IPS-20b (cell line): ENCODE measurements around the gene MAPK11.

ENCODE experiments used
- H3K27ac ChIP-seq: one replicate; pipeline ENCODE4 v1.5.1; 2013; ENCODE audit warnings: low read length
- H3K27me3 ChIP-seq: 2 replicates; pipeline ENCODE4 v1.6.1; 2013; ENCODE audit warnings: mild to moderate bottlenecking, low read length, inconsistent platforms; ENCODE audit not compliant: insufficient read depth
- H3K36me3 ChIP-seq: 2 replicates; pipeline ENCODE4 v1.6.1; 2013; ENCODE audit warnings: low read depth, mild to moderate bottlenecking, inconsistent platforms, low read length, moderate library complexity; ENCODE audit not compliant: insufficient read depth
- H3K4me1 ChIP-seq: 2 replicates; pipeline ENCODE4 v1.6.1; 2013; ENCODE audit warnings: mild to moderate bottlenecking, control low read depth, inconsistent platforms, low read length, moderate library complexity; ENCODE audit not compliant: insufficient read depth
- H3K4me3 ChIP-seq: 2 replicates; pipeline ENCODE4 v1.5.1; 2013; ENCODE audit warnings: mild to moderate bottlenecking, low read length, inconsistent platforms
- H3K9ac ChIP-seq: 2 replicates; pipeline ENCODE4 v1.6.1; 2013; ENCODE audit warnings: low read depth, mild to moderate bottlenecking, inconsistent platforms, low read length, moderate library complexity
- H3K9me3 ChIP-seq: 2 replicates; pipeline ENCODE4 v1.6.1; 2013; ENCODE audit warnings: mild to moderate bottlenecking, low read depth, low read length, inconsistent platforms; ENCODE audit not compliant: insufficient read depth

The MAPK11 gene

DNA sequence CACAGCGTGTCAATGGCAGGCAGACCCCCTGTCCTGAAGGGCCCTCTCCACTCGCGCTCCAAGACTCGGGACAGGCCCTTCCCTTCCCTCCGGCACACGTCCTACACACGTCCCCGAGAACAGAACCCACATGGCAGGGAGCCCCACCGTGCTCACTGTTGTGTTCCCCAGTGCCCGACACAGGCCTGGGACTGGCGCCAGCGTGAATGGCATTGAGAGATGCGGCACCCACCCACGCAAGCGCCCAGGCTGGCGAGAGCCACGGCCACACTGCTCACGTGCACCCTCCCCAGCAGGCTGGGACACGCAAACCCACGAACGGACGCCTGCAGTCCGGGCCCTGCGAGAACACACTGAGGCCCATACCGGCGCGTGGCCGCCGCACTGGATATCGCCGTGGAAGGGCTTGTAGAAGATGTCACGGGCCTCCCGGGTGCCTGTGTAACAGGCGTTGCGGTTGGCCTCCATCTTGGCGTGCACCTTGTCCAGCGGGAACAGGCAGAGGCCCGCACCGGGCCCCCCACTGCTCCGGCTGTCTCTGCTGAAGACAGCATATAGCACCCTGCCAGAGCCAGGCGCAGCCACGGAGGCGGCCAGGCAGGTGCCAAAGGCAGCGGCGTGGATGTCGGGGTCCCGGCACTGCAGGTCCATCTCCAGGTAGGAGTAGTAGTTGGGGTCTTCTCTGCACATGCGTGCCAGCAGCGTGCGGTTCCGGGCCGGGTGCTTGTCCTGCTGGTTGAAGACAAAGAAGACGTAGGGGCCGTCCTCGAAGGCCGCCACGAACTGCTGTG is 19.2 kb upstream of the MAPK11 start:
- H3K36me3 ChIP-seq = peaks cover 25% of the 10 kb centered on the region
- H3K4me1 ChIP-seq = peaks cover 12% of the 10 kb centered on the region; the same call in 1 of the 2 replicates
- H3K4me3 ChIP-seq = no peak overlapping the region
- no peaks in the 10 kb centered on the region for H3K9me3 ChIP-seq
- H3K27ac ChIP-seq = no peak overlapping the region
- no peak overlapping the region for H3K9ac ChIP-seq
- H3K27me3 ChIP-seq = no peaks in the 10 kb centered on the region

DNA sequence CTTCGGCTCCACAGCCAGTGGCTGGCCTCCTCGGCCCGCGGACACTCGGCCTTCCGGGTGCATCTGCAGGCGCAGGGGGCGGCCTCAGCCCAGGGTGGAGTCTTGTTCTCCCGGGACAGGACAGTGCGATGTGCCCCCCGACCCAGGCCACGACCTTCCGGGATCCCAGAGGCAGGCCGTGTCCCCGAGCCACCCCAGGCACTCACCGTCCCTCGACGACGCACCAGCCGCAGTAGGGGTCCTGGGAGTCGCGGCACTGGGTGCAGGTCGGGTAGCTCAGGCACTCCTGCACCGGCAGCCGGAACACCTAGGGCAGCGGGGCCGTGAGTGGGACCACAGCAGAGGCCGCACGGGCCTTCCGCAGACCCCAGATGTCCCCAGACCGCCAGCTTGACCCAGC is 17.6 kb upstream of the MAPK11 start:
- H3K4me1 ChIP-seq = peaks cover 3% of the 10 kb centered on the region; the same call in 1 of the 2 replicates
- H3K4me3 ChIP-seq = no peak overlapping the region
- H3K9me3 ChIP-seq = no peaks in the 10 kb centered on the region
- peaks cover 29% of the 10 kb centered on the region for H3K36me3 ChIP-seq
- no peak overlapping the region for H3K27ac ChIP-seq
- no peaks in the 10 kb centered on the region for H3K27me3 ChIP-seq
- no peak overlapping the region for H3K9ac ChIP-seq

GRCh38 chr22:50286701-50287318 is 16.6 kb upstream of the MAPK11 start:
- no peak overlapping the region for H3K27ac ChIP-seq
- H3K4me3 ChIP-seq = no peak overlapping the region
- H3K36me3 ChIP-seq = peaks cover 35% of the 10 kb centered on the region
- H3K4me1 ChIP-seq = no peaks in the 10 kb centered on the region
- no peaks in the 10 kb centered on the region for H3K27me3 ChIP-seq
- no peaks in the 10 kb centered on the region for H3K9me3 ChIP-seq
- no peak overlapping the region for H3K9ac ChIP-seq

GRCh38 chr22:50286275-50286674 is 16.1 kb upstream of the MAPK11 start:
- Histone ChIP-seq H3K36me3 (peaks cover 41% of the 10 kb centered on the region), H3K4me1 (no peaks in the 10 kb centered on the region), H3K27ac (no peak overlapping the region), H3K9ac (no peak overlapping the region), H3K27me3 (no peaks in the 10 kb centered on the region), H3K9me3 (no peaks in the 10 kb centered on the region), H3K4me3 (no peak overlapping the region)

- peaks cover 46% of the 10 kb centered on the region for H3K36me3 ChIP-seq
- H3K9me3 ChIP-seq = no peaks in the 10 kb centered on the region
- H3K9ac ChIP-seq = no peak overlapping the region
Measured at GRCh38 chr22:50285568-50286229, 15.5 kb upstream of the MAPK11 start.

DNA sequence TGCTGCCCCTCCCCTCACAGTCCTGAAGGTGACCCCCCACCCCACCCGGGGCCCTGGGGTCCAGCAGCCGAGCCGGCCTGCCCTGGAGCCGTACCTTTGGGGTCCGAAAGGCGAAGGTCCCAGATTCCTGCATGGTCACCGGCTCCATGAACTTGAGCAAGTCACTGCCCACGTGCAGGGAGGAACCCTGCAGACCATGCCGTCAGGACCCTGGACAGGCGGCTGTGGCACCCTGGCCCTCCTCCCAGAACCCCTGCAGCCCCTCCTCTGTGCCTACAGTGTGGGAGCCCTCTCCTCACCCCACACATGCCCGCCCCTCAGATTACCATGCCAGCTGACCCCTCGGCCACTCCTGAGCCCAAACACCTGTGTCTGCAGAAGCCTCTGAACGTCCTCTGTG is 14.3 kb upstream of the MAPK11 start:
- Histone ChIP-seq H3K27ac (no peak overlapping the region), H3K4me3 (no peak overlapping the region), H3K9me3 (no peaks in the 10 kb centered on the region), H3K9ac (no peak overlapping the region), H3K4me1 (no peaks in the 10 kb centered on the region), H3K36me3 (peaks cover 46% of the 10 kb centered on the region), H3K27me3 (no peaks in the 10 kb centered on the region)

More at GRCh38 chr22:50285568-50286229, 15.5 kb upstream of the MAPK11 start:
- Histone ChIP-seq H3K4me1 (no peaks in the 10 kb centered on the region), H3K27me3 (no peaks in the 10 kb centered on the region), H3K4me3 (no peak overlapping the region), H3K27ac (no peak overlapping the region)

GRCh38 chr22:50283821-50284220 is 13.6 kb upstream of the MAPK11 start:
- Histone ChIP-seq H3K4me3 (no peak overlapping the region), H3K4me1 (no peaks in the 10 kb centered on the region), H3K9me3 (no peaks in the 10 kb centered on the region), H3K9ac (no peak overlapping the region), H3K27ac (no peak overlapping the region), H3K36me3 (peaks cover 44% of the 10 kb centered on the region), H3K27me3 (no peaks in the 10 kb centered on the region)

GRCh38 chr22:50282361-50283155 is 12.4 kb upstream of the MAPK11 start:
- Histone ChIP-seq H3K36me3 (peaks cover 52% of the 10 kb centered on the region), H3K9me3 (no peaks in the 10 kb centered on the region), H3K27me3 (no peaks in the 10 kb centered on the region), H3K4me3 (no peak overlapping the region), H3K27ac (no peak overlapping the region), H3K4me1 (no peaks in the 10 kb centered on the region), H3K9ac (no peak overlapping the region)

- no peaks in the 10 kb centered on the region for H3K27me3 ChIP-seq
- no peak overlapping the region for H3K9ac ChIP-seq
- H3K4me1 ChIP-seq = no peaks in the 10 kb centered on the region
- H3K9me3 ChIP-seq = no peaks in the 10 kb centered on the region
- no peak overlapping the region for H3K4me3 ChIP-seq
- H3K27ac ChIP-seq = no peak overlapping the region
- H3K36me3 ChIP-seq = peaks cover 56% of the 10 kb centered on the region
Measured at GRCh38 chr22:50281957-50282356, 11.8 kb upstream of the MAPK11 start.

DNA sequence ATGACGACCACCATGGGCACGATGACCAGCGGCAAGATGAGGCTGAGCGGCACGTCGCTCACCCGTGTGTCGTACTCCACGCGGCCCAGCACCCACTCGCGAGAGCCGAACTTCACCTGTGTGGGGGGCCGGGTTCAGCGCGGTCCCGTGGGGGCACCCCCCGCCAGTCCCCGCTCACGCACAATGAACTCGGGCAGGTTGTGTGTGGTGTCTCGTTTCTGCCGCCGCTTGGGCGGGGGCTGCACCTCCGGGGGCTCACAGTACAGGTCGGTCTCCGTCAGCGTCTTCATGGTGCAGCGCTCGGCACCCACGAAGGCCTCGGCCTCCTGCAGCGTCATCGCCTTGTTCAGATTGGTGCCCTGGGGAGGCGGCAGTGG is 11.2 kb upstream of the MAPK11 start:
- no peaks in the 10 kb centered on the region for H3K27me3 ChIP-seq
- H3K36me3 ChIP-seq = peaks cover 61% of the 10 kb centered on the region
- peaks cover 3% of the 10 kb centered on the region; the same call in 1 of the 2 replicates for H3K9me3 ChIP-seq
- H3K4me1 ChIP-seq = no peaks in the 10 kb centered on the region
- no peak overlapping the region for H3K9ac ChIP-seq
- H3K4me3 ChIP-seq = no peak overlapping the region
- H3K27ac ChIP-seq = no peak overlapping the region

- Histone ChIP-seq H3K9ac (no peak overlapping the region), H3K4me3 (no peak overlapping the region), H3K27me3 (no peaks in the 10 kb centered on the region), H3K27ac (no peak overlapping the region), H3K36me3 (peaks cover 59% of the 10 kb centered on the region), H3K9me3 (peaks cover 8% of the 10 kb centered on the region), H3K4me1 (no peaks in the 10 kb centered on the region)
Measured at GRCh38 chr22:50280708-50281383, 10.7 kb upstream of the MAPK11 start.
